ENCODE data around the gene POLG.

- TF ChIP-seq CTCF (conservative IDR thresholded peaks at IDR 0.05 in 1 of 2, IDR thresholded peaks at IDR 0.05 in 1 of 2; ENCODE audit: extremely low read depth in 1 of 2, insufficient read depth in 1 of 2, low read depth in 1 of 2, low read length in 2 of 2): no peak
- TF ChIP-seq EZH2 (IDR thresholded peaks at IDR 0.05; ENCODE audit: borderline replicate concordance, low read length): no peak
Measured at GRCh38 chr15:89327113-89327512, 7.5 kb downstream of the POLG start.

All from mammary epithelial cell (primary cell).